HG03432 (cell line): ENCODE results near the gene ADGRL1.
"Not testable (repeated sequence)": the region's sequence is repeated elsewhere in the genome, so short reads cannot be mapped to it uniquely, and the experiment has no call there.

Experiments used
- ATAC-seq: cut with Tn5 transposase; IDR thresholded peaks from one replicate; pipeline ENCODE4 v1.9.1; 2021; ENCODE audit warnings: mild to moderate bottlenecking, moderate library complexity; ENCODE audit not compliant: unreplicated experiment

The ADGRL1 gene

GRCh38 chr19:14164082-14164481, 41.9 kb downstream of the ADGRL1 start:
- ATAC-seq: no peak

- no peak for ATAC-seq
These were observed 43.1 kb downstream of the ADGRL1 start for GRCh38 chr19:14162871-14163297.

DNA sequence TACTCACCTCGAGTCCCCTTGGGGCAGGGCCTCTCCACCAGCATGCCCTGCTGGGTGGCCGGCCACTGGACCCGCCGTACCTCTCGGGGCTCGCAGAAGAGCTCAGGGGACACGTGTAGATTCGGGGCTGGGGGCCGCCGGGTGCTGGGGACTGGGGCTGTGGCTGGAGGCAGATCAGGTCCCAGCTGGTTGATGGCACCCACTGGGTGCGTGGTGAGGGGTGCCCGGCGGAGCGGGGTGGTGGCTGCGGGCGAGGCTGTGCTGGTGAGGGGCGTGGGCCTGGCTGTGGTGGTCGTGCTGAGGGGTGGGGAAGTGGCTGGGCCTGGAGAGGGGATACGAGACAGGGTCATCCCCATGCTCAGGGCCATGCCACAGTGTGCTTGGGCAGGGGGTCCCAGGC, 44.7 kb downstream of the ADGRL1 start:
- ATAC-seq: no peak

DNA sequence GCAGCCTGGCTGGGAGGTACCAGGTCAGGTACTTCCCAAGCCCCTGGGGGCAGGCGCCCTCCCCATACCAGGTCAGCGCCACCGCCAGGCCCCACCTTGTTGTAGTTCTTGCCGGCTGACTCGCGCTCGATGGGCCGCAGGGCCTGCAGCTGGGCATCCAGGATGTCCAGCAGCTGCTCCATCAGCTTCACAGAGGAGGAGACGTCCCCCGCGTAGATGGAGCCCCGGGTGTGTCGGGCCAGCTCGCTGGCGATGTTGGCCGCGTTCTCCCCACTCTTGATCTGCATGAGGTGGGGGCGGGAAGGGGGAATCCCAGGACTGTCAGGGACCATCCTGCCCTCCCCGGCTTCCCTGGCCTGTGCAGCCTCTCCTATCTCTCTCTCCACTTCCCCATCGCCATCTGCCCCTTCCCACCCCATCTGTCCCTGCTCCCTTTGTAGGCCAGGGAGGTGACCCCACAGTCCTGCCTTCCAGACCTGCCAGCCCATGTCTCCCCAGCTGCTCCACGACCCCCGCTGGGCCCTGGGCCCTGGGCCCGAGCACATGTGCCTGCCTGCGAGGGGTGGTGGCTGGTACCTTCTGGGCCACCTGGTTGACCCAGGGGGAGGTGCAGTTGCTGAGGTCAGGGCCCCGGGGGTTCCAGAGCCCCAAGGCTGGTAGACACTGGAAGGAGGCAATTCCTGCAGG, 45.8 kb downstream of the ADGRL1 start:
- ATAC-seq: no peak

GRCh38 chr19:14159059-14159458, 46.9 kb downstream of the ADGRL1 start:
- no peak for ATAC-seq

- ATAC-seq: no peak
These were observed 47.5 kb downstream of the ADGRL1 start for GRCh38 chr19:14158276-14159023.

DNA sequence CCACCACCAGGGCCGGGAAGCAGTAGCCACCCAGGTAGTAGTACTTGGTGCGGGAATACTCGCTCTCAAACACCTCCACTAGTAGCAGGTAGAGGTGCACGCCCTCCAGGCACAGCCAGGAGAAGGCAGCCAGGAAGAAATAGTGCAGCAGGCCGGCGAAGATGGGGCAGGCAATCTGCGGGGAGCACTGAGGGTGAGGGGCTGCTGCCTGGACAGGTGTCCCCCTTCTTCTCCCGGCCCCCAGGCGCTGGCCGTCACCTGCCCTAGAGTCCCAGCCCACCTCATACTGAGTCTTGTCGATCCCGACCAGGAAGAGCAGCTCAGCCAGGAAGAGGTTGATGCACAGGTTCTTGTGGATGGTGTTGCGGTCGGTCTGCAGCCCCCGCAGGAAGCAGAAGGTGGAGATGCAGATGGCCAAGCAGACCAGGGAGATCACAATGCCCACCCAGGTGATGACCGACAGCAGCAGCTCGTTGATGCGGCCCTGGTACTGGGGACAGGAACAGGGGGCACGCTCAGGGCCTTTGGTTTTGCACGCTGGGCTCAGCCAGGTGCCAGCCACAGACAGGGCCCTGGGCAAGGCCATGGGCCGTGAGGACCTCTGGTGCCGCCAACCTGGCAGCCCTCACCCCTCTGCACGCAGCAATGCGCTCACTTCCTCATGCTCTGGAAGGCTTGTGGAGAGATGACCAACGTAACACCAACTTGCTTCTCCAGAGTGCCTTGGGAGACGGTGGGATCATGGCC, 48.8 kb downstream of the ADGRL1 start:
- no peak for ATAC-seq

- no peak for ATAC-seq
These were observed 49.8 kb downstream of the ADGRL1 start for GRCh38 chr19:14156122-14156521.

DNA sequence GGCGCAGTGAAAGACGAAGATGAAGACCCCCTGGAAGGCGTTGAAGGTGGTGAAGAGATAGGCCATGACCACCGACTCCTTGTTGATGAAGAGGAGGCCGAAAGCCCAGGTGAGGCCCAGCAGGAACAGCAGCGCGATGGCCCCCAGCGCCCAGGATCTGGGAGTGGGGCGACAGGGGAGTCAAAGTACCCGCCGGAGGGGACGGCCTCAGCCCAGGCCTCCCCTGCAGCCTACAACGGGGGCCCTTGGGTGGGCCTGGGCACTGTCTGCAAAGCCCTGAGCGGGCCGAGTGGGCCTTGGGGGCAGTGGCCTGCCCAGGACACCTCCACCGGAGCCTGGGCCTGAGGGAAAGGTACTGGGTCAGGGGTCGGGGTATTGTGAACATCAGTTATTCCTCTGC, 50.6 kb downstream of the ADGRL1 start:
- ATAC-seq: no peak

- no peak for ATAC-seq
These were observed 53.3 kb downstream of the ADGRL1 start for GRCh38 chr19:14152713-14153112.

DNA sequence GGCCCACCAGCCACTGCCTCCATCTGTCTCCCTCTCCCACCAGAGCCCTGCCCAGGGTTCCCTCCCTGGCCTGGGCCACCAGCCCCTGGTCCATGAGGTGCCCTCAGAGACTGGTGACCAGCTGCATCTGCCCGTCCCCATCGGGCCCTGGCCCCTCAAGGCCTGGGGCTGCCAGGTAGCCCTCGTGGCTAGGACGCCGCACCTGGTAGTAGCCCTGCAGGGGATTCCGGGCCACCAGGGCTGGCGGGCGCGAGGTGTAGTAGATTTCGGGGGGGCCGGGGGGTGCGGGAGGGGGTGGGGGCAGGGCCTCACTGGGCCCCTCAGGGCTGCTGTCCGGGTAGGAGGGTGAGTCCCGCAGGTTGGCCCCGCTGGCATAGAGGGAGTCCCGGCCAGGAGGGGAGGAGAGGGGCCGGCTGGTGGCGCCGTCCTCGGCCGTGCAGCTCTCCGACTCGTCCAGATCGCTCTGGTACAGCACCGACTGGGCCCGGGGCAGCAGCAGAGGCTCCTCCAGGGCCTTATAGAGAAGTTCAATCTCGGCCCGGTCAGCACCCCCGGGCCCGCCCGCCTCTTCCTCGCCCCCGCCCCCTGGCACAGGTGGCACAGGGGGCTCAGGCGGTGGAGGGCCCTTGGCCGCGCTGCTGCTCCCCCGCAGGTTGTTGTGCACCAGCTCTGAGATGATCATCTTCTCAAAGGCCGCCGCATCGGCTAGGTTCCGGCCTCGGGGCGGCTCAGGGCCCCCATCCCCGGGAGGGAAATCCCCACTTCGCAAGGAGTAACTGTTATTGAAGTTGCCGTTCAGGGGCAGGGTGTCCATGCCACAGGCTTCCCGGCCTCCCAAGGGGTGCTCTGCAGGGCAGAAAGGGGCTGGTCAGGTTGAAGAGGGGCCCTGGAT, 55.0 kb downstream of the ADGRL1 start:
- no peak for ATAC-seq

- ATAC-seq: no peak
These were observed 55.8 kb downstream of the ADGRL1 start for GRCh38 chr19:14150041-14150769.

GRCh38 chr19:14149509-14149994, 56.4 kb downstream of the ADGRL1 start:
- no peak for ATAC-seq

DNA sequence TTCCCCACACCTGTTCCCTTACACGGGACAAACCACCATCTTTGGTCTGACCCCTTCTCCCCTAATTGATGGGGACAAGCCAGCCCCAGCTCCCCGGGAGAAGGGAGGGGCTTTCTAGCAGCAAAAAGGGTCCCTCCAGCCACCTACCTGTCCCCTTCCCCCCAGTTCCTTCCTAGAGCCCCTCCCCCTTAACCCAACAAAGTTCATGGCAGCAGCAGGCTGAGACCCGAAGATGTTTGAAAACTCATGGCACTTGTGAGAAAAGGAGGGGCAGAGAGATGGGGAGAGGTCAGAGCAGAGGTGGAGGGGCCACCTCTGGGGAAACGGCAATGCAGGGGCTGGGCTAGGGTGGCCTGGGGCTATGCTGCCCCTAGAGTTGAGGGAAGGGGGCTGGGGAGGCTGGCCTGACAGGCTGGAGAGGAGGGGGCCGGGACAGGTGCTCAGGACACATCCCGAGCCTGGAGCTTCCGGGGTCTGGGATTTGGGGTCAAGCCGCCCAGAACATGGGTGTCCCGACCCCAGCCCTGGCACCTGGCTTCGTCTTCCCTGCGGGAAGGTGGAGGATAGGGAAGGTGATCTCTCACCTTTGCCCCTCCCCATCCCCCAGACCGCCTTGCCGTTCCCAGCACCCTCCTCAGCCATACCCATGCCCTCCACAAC, 57.1 kb downstream of the ADGRL1 start:
- ATAC-seq: no peak

GRCh38 chr19:14147797-14148605, 58.0 kb downstream of the ADGRL1 start:
- no peak for ATAC-seq

DNA sequence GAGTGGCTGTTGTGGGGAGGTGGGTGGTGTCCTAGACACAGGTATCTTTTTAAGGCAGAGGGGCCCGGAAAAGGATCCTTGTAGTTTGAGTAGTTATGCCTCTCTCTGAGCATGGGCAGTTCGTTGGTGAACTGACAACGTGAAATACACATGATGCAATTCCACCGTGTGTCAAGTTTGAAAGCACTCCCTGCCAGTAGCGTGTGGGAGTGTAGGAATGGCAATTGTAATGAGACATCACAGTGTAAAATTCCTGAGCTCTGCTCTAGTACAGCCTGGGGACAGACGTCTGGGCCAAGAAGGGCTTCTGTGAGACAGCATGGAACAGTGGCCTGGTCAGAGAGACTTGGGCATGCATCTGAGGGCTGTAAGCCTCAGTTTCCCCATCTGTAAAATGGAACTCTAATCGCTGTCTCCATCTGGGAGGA, 59.2 kb downstream of the ADGRL1 start:
- ATAC-seq: no peak

- ATAC-seq: not testable (repeated sequence)
These were observed 59.8 kb downstream of the ADGRL1 start for GRCh38 chr19:14146169-14146568.

- no peak for ATAC-seq
These were observed 60.6 kb downstream of the ADGRL1 start for GRCh38 chr19:14145381-14145780.
